NCI-H446 (cell line): ENCODE results near the gene KLHL29.

Experiments
- DNase-seq, 2 experiments: peaks; one replicate each; lab custom pipeline; 2025; lab: John Stamatoyannopoulos, UW

KLHL29 gene

GRCh38 chr2:23593752-23594459 is 208.9 kb downstream of the KLHL29 start:
- no peak for DNase-seq

- no peak for DNase-seq
Observed at GRCh38 chr2:23594460-23594825, 209.5 kb downstream of the KLHL29 start.

GRCh38 chr2:23595021-23595420 is 210.0 kb downstream of the KLHL29 start:
- no peak for DNase-seq

- DNase-seq, result peak; percentile 37 to 46
Observed at GRCh38 chr2:23595601-23596251, 210.7 kb downstream of the KLHL29 start.

GRCh38 chr2:23596316-23596885 is 211.4 kb downstream of the KLHL29 start:
- no peak for DNase-seq

GRCh38 chr2:23597687-23598086 is 212.7 kb downstream of the KLHL29 start:
- DNase-seq, result no peak

GRCh38 chr2:23599006-23599405 is 214.0 kb downstream of the KLHL29 start:
- DNase-seq, result no peak

- DNase-seq, result no peak
Observed at GRCh38 chr2:23599667-23600066, 214.7 kb downstream of the KLHL29 start.

GRCh38 chr2:23600346-23600745 is 215.4 kb downstream of the KLHL29 start:
- peak; percentile 46 to 78 for DNase-seq

- DNase-seq, result no peak
Observed at GRCh38 chr2:23601301-23601965, 216.5 kb downstream of the KLHL29 start.

GRCh38 chr2:23602116-23602515 is 217.1 kb downstream of the KLHL29 start:
- DNase-seq, result peak in 1 of 2 experiments; percentile 25

GRCh38 chr2:23603156-23603555 is 218.2 kb downstream of the KLHL29 start:
- DNase-seq, result no peak

- no peak for DNase-seq
Observed at GRCh38 chr2:23603581-23603980, 218.6 kb downstream of the KLHL29 start.

GRCh38 chr2:23604731-23605130 is 219.8 kb downstream of the KLHL29 start:
- no peak for DNase-seq

- no peak for DNase-seq
Observed at GRCh38 chr2:23605236-23605635, 220.3 kb downstream of the KLHL29 start.

- DNase-seq, result no peak
Observed at GRCh38 chr2:23606196-23606595, 221.2 kb downstream of the KLHL29 start.

- no peak for DNase-seq
Observed at GRCh38 chr2:23606968-23607367, 222.0 kb downstream of the KLHL29 start.

- no peak for DNase-seq
Observed at GRCh38 chr2:23607925-23608324, 222.9 kb downstream of the KLHL29 start.

GRCh38 chr2:23609254-23609653 is 224.3 kb downstream of the KLHL29 start:
- no peak for DNase-seq

- DNase-seq, result no peak
Observed at GRCh38 chr2:23611839-23612238, 226.9 kb downstream of the KLHL29 start.

GRCh38 chr2:23614701-23615100 is 229.7 kb downstream of the KLHL29 start:
- no peak for DNase-seq

GRCh38 chr2:23615216-23616020 is 230.4 kb downstream of the KLHL29 start:
- no peak for DNase-seq
